ENCODE results near the gene FPGS. TPM values are rescaled to one million over a fixed set of nuclear protein-coding genes. Genes with fewer than 3 reads are reported as not detected.

FPGS gene
- polyA plus RNA-seq, 1 of the 3 experiments (the other 2 are of a cell fraction): 82.7 TPM

DNA sequence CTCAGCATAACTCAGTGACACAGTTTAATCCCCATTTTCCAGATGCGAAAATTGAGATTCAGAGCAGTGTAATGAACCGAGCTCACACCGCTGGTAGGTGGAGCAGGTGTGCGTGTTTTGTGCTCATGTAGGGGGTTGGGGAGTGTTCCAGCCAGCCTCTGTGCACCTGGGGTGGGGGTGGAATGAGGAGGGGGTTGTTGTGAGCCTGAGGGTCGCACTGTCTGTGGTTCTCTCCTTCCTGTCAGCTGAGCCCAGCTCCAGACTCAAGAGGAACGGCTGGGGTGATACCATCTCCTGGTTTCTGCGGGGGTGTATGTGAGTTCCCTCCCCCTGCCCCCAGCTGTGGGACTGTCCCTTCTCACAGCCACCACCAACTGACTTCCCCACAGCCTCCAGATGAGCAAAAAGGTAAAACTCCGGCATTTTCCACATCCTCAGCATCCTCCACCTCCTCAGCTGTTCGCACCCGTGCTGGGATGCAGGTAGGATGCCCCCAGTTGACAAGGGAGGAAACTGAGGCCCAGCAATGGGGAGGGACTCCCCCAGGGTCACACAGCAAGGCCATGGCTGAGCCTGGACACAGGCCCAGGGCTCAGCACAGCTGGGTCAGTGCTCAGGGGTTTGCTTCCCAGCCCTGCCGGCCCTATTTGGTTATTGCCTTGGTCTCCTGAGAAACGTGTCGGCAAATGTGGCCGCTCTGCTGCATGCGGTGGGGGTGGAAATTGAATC, 26.3 kb upstream of the FPGS start:
- WGBS (ENCODE audit: low lambda C conversion rate): 84% methylated on average over 13 of the region's 15 CpGs
- Histone ChIP-seq H4K20me1 (ENCODE audit: insufficient read depth) (no peaks in the 10 kb centered on the region), H3K9me2 (no peaks in the 10 kb centered on the region), H3K36me3 (replicated peaks in 1 of 2; ENCODE audit: control insufficient read depth in 1 of 2, insufficient read depth in 2 of 2, low read length in 1 of 2) (no peaks in the 10 kb centered on the region), H3K27ac (ENCODE audit: low read depth in 2 of 2, low read length in 1 of 2) (no peak overlapping the region), H3K79me2 (ENCODE audit: insufficient read depth) (no peaks in the 10 kb centered on the region), H3F3A (replicated peaks; ENCODE audit: insufficient read depth) (no peaks in the 10 kb centered on the region), H3K9me3 (no peaks in the 10 kb centered on the region), H3K4me2 (no peak overlapping the region), H3K4me1 (ENCODE audit: control insufficient read depth in 1 of 2, insufficient read depth in 2 of 2, low read depth in 1 of 2, low read length in 1 of 2) (peaks cover 0 to 21% of the 10 kb centered on the region in 2 experiments; a peak in 1 of 4 replicates), H3K27me3 (ENCODE audit: insufficient read depth) (no peaks in the 10 kb centered on the region), H2AFZ (ENCODE audit: low read depth) (no peak overlapping the region), H3K9ac (no peak overlapping the region), H3K4me3 (ENCODE audit: low read depth in 2 of 2, low read length in 1 of 2) (no peak overlapping the region)
- TF ChIP-seq FOXJ3 (CRISPR knock-in tag; IDR thresholded peaks at IDR 0.05): no peak
- TF ChIP-seq TEAD4 (IDR thresholded peaks at IDR 0.05; ENCODE audit: borderline replicate concordance, insufficient read depth): no peak
- TF ChIP-seq, protein P1, sequence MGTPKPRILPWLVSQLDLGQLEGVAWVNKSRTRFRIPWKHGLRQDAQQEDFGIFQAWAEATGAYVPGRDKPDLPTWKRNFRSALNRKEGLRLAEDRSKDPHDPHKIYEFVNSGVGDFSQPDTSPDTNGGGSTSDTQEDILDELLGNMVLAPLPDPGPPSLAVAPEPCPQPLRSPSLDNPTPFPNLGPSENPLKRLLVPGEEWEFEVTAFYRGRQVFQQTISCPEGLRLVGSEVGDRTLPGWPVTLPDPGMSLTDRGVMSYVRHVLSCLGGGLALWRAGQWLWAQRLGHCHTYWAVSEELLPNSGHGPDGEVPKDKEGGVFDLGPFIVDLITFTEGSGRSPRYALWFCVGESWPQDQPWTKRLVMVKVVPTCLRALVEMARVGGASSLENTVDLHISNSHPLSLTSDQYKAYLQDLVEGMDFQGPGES (IDR thresholded peaks at IDR 0.05; ENCODE audit: low read depth, low read length): no peak
- TF ChIP-seq RXRA (IDR thresholded peaks at IDR 0.05; ENCODE audit: borderline replicate concordance, low read depth): no peak
- TF ChIP-seq ELF1 (IDR thresholded peaks at IDR 0.05): no peak
- TF ChIP-seq, protein P2, sequence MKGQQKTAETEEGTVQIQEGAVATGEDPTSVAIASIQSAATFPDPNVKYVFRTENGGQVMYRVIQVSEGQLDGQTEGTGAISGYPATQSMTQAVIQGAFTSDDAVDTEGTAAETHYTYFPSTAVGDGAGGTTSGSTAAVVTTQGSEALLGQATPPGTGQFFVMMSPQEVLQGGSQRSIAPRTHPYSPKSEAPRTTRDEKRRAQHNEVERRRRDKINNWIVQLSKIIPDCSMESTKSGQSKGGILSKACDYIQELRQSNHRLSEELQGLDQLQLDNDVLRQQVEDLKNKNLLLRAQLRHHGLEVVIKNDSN (IDR thresholded peaks at IDR 0.05; ENCODE audit: borderline replicate concordance, low read depth): no peak
- TF ChIP-seq FOSL2 (IDR thresholded peaks at IDR 0.05; ENCODE audit: borderline replicate concordance, low read depth): no peak
- TF ChIP-seq, protein P3, sequence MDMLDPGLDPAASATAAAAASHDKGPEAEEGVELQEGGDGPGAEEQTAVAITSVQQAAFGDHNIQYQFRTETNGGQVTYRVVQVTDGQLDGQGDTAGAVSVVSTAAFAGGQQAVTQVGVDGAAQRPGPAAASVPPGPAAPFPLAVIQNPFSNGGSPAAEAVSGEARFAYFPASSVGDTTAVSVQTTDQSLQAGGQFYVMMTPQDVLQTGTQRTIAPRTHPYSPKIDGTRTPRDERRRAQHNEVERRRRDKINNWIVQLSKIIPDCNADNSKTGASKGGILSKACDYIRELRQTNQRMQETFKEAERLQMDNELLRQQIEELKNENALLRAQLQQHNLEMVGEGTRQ (IDR thresholded peaks at IDR 0.05; ENCODE audit: borderline replicate concordance, low read depth, low read length): no peak
- TF ChIP-seq RFX5 (IDR thresholded peaks at IDR 0.05; ENCODE audit: low read length): no peak
- TF ChIP-seq, protein P4, sequence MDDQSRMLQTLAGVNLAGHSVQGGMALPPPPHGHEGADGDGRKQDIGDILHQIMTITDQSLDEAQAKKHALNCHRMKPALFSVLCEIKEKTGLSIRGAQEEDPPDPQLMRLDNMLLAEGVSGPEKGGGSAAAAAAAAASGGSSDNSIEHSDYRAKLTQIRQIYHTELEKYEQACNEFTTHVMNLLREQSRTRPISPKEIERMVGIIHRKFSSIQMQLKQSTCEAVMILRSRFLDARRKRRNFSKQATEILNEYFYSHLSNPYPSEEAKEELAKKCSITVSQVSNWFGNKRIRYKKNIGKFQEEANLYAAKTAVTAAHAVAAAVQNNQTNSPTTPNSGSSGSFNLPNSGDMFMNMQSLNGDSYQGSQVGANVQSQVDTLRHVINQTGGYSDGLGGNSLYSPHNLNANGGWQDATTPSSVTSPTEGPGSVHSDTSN (IDR thresholded peaks at IDR 0.05): no peak
- no peak for TF ChIP-seq FOXM1 (IDR thresholded peaks at IDR 0.05; ENCODE audit: low read depth)
- TF ChIP-seq SMC3 (IDR thresholded peaks at IDR 0.05; ENCODE audit: low read depth, low read length): no peak
- POLR2A ChIA-PET: no interaction called here
- CTCF ChIA-PET: interaction anchor here (0.6 to 7.4 kb wide), 3 partner anchors 8 to 501 kb away, joined by 3 to 36 read pairs (median 20); partner anchors contain the start of gene TOR2A
- DNase-seq: peak; percentile 69

DNA sequence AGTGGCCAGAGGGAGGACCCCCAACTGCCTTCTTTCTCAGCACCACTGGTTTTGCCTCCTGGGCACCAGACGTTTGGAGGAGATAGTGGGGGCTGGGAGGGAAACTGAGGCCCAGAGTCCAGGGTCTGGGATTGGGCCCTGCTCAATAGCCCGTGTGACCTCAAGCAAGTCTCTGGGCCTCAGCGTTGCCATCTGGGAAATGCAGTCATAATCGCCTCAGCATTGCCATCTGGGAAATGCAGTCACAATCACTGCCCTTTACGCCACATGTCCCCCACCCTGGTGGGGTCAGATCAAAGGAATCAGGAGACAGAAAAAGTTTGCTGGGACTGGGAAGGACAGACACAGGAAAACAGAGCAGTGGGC, 25.8 kb upstream of the FPGS start:
- no peak overlapping the region for H3K4me3 ChIP-seq (ENCODE audit: low read depth in 2 of 2, low read length in 1 of 2)
- no peak overlapping the region for H2AFZ ChIP-seq (ENCODE audit: low read depth)
- H4K20me1 ChIP-seq (ENCODE audit: insufficient read depth): no peaks in the 10 kb centered on the region
- no peak overlapping the region for H3K27ac ChIP-seq (ENCODE audit: low read depth in 2 of 2, low read length in 1 of 2)
- ChIA-PET CTCF (interaction anchor here (2.7 to 7.4 kb wide), 2 partner anchors 8 to 42 kb away, joined by 20 to 36 read pairs; partner anchors contain the start of gene TOR2A), POLR2A (no interaction called here)
- no peaks in the 10 kb centered on the region for H3F3A ChIP-seq (replicated peaks; ENCODE audit: insufficient read depth)
- H3K9me3 ChIP-seq: no peaks in the 10 kb centered on the region
- no peaks in the 10 kb centered on the region for H3K79me2 ChIP-seq (ENCODE audit: insufficient read depth)
- peaks cover 0 to 18% of the 10 kb centered on the region in 2 experiments; a peak in 1 of 4 replicates for H3K4me1 ChIP-seq (ENCODE audit: control insufficient read depth in 1 of 2, insufficient read depth in 2 of 2, low read depth in 1 of 2, low read length in 1 of 2)
- DNase-seq: no peak
- no peak overlapping the region for H3K4me2 ChIP-seq
- H3K36me3 ChIP-seq (replicated peaks in 1 of 2; ENCODE audit: control insufficient read depth in 1 of 2, insufficient read depth in 2 of 2, low read length in 1 of 2): no peaks in the 10 kb centered on the region
- no peaks in the 10 kb centered on the region for H3K27me3 ChIP-seq (ENCODE audit: insufficient read depth)
- H3K9ac ChIP-seq: no peak overlapping the region
- no peak for TF ChIP-seq EP300 (IDR thresholded peaks at IDR 0.05; ENCODE audit: borderline replicate concordance in 1 of 2, low read depth in 1 of 2, low read length in 1 of 2)
- TF ChIP-seq MEF2A (IDR thresholded peaks at IDR 0.05; ENCODE audit: borderline replicate concordance, low read depth): no peak
- no peak for TF ChIP-seq SMC3 (IDR thresholded peaks at IDR 0.05; ENCODE audit: low read depth, low read length)
- WGBS (ENCODE audit: low lambda C conversion rate): 68% methylated on average over 3 of the region's 5 CpGs
- no peaks in the 10 kb centered on the region for H3K9me2 ChIP-seq
